HG03025 (cell line): ENCODE results near the gene TLE7.

Experiments
- ATAC-seq: cut with Tn5 transposase; IDR thresholded peaks from one replicate; pipeline ENCODE4 v1.9.1; 2021; ENCODE audit warnings: mild to moderate bottlenecking, moderate library complexity; ENCODE audit not compliant: unreplicated experiment, low FRiP score

TLE7 gene

GRCh38 chr16:71442051-71442440 is at the start of gene TLE7:
Gene TLE7 (minus strand): TSS chr16:71442054. CDS start chr16:71433324, 8,730 bp downstream.
- ATAC-seq = no peak

- ATAC-seq = no peak
Observed at GRCh38 chr16:71491054-71491453, 49.2 kb upstream of the TLE7 start.

- ATAC-seq = no peak
Observed at GRCh38 chr16:71490361-71490760, 48.5 kb upstream of the TLE7 start.

- ATAC-seq = no peak
Observed at GRCh38 chr16:71489122-71489521, 47.3 kb upstream of the TLE7 start, which contains the start of gene ZNF19. Gene ZNF19 (minus strand): TSS chr16:71489324. CDS start chr16:71482114, 7,210 bp downstream.

- ATAC-seq = peak; percentile 93
Observed at GRCh38 chr16:71484006-71484893, 42.4 kb upstream of the TLE7 start.

- no peak for ATAC-seq
Observed at GRCh38 chr16:71482569-71482968, 40.7 kb upstream of the TLE7 start.

- ATAC-seq = no peak
Observed at GRCh38 chr16:71480956-71481355, 39.1 kb upstream of the TLE7 start.

- no peak for ATAC-seq
Observed at GRCh38 chr16:71479420-71479819, 37.6 kb upstream of the TLE7 start.

- no peak for ATAC-seq
Observed at GRCh38 chr16:71476457-71477124, 34.7 kb upstream of the TLE7 start.

- ATAC-seq = no peak
Observed at GRCh38 chr16:71474864-71475263, 33.0 kb upstream of the TLE7 start.

GRCh38 chr16:71473891-71474290 is 32.0 kb upstream of the TLE7 start:
- no peak for ATAC-seq

- ATAC-seq = no peak
Observed at GRCh38 chr16:71472931-71473330, 31.1 kb upstream of the TLE7 start.

- no peak for ATAC-seq
Observed at GRCh38 chr16:71472051-71472450, 30.2 kb upstream of the TLE7 start.

- ATAC-seq = no peak
Observed at GRCh38 chr16:71467810-71468209, 26.0 kb upstream of the TLE7 start.

GRCh38 chr16:71464231-71464630 is 22.4 kb upstream of the TLE7 start:
- ATAC-seq = no peak

- ATAC-seq = peak; percentile 96
Observed at GRCh38 chr16:71461686-71462648, 20.1 kb upstream of the TLE7 start, which contains the start of gene ZNF23. Gene ZNF23 (minus strand): TSS chr16:71462247. CDS start chr16:71456796, 5,451 bp downstream.

GRCh38 chr16:71460941-71461340 is 19.1 kb upstream of the TLE7 start:
- ATAC-seq = no peak

- no peak for ATAC-seq
Observed at GRCh38 chr16:71460236-71460635, 18.4 kb upstream of the TLE7 start.

- ATAC-seq = no peak
Observed at GRCh38 chr16:71459510-71459909, 17.7 kb upstream of the TLE7 start.

- ATAC-seq = no peak
Observed at GRCh38 chr16:71456801-71457200, 14.9 kb upstream of the TLE7 start.
